Kidney tubule cell (primary cell): ENCODE results near the gene TALDO1.

Experiments used
- DNase-seq: peaks from one replicate; pipeline ENCODE4 v3.0.0-alpha.2; 2018; ENCODE audit warnings: low spot score

The TALDO1 gene

GRCh38 chr11:788009-788640, 40.9 kb downstream of the TALDO1 start:
- DNase-seq: no peak

DNA sequence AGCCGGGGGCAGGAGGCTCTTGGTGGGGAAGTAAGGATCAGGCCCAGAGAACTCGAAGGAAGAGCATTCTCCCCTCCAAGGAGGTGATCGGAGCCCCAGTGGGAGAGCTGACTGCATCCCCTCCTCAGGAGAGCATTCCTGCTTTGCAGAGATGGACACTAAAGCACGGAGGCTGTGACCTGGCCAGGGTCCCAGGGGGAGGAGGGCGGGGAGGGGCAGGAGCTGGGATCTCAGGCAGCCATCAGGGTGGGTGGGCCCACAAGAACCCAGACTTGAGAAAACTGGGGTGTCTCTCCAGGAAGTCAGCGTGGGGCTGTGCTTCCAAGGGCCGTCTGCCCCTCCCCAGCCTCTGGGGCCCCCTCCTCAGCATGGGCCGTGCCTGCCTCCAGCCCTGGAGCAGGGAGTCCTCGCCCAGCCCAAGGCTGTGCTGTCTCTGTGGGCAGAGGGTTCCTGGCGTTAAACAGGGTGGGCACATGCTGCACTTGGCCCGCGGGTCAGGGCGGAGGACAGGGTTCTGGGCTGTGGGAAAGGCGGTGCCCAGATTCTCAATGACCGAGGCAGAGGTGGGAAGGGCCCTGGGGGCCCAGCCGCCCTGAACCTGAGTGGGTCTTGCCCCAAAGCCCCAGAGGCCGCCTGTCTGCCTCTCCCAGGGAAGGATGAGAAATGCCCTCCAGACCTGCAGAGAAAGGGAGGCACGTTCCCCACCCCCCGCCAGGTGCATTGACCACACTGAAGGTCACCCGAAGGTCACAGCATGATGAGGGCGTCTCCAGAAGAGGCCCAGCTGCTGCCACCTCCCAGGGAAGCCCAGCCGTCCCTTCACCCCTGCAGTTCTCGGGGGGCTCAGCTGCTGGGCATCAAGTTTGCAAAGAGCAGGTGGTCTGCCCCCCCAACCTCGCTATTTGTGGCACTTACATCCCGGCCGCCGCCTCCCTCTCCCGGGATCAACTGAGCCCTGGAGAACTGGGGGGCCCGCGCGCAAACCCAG, 42.0 kb downstream of the TALDO1 start:
- DNase-seq: no peak

DNA sequence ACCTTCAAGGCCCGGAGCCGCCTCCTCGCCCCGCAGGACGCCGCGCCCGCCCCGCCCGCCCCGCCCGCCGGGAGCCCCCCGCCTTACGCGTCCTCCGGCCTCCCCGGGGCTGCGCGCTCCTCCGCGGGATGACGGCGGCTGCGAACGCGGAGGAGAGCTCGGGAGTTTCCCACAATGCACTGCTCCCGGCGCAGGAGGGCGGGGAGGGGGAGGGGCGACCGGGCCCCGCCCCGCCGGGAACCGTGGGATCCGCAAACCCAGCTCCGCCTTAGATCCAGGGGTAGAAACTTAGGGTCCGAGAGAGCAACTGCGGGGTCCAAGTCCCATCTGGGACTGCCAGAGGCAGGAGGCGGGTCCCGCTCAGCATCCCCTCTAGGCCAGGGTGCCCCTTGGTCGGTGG, 42.7 kb downstream of the TALDO1 start, which contains the start of gene CEND1:
Gene CEND1, minus strand, starts transcription at position 148 of the 400 bp plus-strand sequence. CDS start 1,514 bp downstream, outside the sequence.
- peak; percentile 35 for DNase-seq

- no peak for DNase-seq
Observed at GRCh38 chr11:790721-791564, 43.7 kb downstream of the TALDO1 start.

GRCh38 chr11:791658-792534, 44.6 kb downstream of the TALDO1 start:
- no peak for DNase-seq

- DNase-seq: no peak
Observed at GRCh38 chr11:792535-792821, 45.2 kb downstream of the TALDO1 start.

DNA sequence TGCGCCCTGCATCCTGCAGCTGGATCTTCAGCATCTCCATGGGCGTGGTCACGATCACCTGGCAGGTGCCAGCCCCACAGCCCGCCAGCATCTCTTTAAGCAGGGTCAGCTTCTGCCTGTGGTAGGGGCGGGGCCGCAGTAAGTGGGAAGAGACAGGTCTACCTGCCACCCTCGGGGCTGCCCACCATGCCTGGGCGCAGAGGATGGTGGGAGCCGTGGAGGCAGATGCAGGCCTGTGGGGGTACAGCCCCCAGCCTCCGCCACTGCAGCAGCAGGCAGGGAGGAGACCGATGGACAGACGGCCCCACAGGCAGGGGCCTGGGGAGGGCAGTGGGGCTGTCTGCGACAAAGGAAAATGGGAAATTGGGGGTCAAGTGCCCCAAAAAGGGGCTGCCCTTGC, 45.6 kb downstream of the TALDO1 start:
- DNase-seq: no peak

- DNase-seq: no peak
Observed at GRCh38 chr11:793556-793955, 46.3 kb downstream of the TALDO1 start.

- no peak for DNase-seq
Observed at GRCh38 chr11:794013-794765, 46.9 kb downstream of the TALDO1 start.

DNA sequence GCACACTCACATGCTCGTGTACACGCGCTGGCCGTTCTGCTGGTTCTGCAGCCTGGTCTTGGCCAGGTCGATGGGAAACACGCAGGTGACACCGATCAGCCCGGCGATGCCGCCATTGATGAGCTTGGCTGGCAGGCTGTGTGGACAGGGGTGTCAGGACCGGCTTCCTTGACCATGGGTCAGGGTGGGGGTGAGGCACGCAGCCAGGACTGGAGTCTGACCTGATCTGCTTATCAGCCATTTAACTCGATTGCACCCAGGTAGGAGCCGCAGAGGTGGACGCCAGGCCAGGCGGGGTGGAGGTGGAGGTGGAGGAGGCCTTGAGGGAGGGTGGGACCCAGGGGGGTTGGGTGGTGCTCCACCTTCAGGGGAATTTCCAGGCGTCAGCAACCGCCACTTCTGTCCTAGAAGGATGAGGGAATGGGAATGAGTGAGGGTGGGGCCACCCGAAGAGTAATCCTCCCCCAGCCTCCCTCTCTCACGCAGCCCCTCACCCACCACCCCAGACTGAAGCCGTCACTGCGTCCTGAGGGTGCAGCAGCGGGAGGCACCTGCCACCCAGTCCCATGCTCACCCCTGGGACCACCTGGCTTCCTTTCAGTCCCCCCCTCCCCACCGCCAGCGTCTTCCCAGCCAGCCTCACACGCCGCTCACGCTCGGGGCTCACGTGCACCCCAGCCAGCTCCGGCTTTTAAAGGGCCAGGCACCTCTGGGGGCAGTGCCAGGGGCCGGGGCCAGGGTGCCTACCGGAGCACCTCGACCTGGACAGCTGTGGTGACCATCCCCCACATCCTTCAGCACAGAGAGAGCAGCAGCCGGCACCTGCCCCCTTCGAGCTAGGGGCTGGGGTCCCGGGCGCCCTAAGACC, 47.7 kb downstream of the TALDO1 start:
- peak; percentile 61 for DNase-seq

DNA sequence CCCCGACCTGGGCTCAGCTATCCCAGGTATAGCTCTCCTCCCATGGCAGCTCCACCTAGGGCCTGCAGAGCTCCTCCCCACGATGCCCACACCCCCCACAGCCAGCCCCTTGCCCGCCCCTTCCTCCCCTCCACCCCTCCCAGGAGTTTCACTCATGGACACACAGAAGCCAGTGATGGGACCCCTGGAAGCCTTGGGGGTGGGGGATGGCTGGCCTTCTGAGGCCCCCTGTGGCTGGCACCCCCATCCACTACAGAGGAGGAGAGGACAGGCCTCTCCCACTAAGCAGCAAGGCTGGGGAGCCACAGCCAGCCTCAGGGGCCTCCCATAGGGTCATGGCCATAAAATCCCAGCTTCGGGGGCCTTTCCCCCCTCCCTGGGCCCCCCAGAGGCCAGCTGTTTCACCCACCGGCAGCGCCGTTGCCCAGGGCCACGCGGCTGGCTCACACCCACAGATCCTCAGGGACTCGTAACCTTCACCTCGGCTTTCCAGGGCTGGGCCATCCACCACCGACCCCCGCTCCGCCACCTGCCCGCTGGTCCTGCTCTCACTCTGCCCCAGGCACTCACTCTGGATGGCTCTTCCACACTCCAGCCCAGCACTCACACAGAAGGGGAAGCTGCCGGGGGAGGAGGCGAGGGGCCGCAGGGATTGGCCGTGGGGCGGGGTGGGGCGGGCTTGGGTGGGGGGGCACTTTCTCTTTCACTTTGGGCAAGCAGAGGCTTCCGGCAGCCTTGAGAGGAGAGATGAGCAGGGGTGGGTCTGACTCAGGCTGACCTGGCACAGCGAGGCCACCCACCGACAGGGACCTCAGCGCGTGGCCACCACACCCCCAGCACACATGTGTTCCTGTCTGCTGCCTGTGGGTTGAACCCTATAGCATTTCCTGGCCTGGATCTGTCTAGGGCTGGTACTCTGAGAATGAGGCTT, 48.6 kb downstream of the TALDO1 start:
- peak; percentile 96 for DNase-seq

DNA sequence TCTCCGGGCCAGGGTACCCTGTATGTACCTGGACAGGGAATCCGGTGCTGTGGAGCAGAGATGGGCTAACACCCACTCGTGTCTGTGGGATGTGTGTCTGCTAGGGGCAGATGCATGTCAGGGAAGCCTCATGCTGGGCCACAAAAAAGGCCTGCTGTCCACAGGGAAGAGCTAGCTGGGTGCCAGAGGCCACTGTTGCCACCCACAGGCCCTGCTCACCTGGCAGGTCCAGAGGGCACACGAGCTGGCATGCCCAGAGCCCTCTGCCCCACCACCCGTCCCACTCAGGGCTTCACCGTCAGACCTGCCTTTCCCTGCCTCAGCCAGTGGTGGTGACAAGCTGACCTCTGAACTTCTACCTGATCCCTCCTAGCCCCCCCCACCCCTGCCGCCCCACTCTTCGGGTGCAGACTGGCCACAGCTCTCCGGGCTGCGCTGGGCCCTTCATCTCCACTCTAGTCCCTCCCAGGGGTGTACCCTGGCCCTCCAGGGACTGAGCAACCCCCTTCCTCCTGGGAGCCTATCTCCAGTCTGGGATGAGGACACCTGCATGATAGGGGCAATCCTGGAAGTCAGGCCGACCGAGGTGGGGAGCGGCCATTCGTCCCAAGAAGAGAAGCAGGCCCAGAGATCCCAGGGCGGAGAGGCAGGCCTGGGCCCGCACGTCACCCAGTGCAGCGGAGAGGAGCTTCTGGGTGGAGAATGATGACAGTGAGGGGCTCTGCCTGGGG, 49.5 kb downstream of the TALDO1 start:
- no peak for DNase-seq

- DNase-seq: peak; percentile 77
Observed at GRCh38 chr11:797296-798092, 50.2 kb downstream of the TALDO1 start.

DNA sequence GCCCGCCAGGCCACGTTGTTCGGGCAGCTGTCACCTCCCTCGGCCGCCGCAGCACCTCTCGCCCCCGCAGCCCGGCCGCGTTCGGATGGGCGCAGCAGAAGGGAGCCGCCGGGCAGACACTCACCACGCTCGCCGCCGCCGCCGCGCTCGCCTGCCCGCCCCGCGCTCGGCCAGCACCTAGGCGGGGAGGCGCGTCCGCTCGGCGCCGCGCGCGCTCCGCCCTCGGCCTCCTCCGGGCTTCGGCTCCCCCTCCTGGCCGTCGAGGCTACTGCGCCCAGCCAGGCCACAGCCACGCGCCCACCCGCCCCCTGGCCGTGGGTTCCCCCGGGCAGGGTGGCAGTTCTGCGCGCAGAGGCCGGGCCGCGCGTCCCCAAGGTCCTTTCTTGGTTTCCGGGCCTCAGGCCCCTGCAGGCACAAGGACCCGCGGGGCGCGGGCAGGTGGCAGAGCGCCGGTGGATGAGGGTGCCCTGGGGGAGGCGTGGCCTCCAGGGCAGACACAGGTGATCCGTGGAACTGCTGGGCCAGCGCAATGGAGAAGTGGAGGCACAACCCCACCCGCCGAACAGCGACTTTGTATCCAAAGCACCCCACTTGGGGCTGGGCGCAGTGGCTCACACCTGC, 50.9 kb downstream of the TALDO1 start, which contains the start of gene SLC25A22:
Gene SLC25A22, minus strand, starts transcription at position 189 of the 621 bp plus-strand sequence. CDS start 3,275 bp downstream, outside the sequence.
- peak; percentile 84 for DNase-seq

GRCh38 chr11:799641-800316, 52.5 kb downstream of the TALDO1 start:
- no peak for DNase-seq

DNA sequence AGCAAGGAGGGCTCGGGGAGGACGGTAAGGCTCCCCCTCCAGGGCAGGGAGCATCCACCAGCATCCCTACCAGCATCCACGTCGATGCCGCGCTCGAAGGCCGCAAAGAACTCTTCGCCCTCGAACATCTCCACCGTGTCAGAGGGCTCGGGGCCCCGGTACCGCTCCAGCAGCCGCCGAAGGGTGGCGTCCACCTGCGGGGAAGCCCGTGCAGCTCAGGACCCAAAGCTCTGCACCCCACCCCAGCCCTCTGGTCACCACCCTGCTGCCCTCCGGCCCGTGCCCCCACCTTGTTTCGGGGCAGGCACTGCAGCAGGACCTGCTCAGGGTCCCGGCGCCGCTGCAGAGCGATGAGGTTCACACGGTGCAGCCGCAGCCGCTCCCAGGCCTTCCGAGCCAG, 53.2 kb downstream of the TALDO1 start:
- no peak for DNase-seq
